Activated CD8-positive, alpha-beta T cell treated with anti-CD3 and anti-CD28 coated beads for 36 hours (primary cell): ENCODE data around the gene ZBTB45. TPM values are rescaled to one million over a fixed set of nuclear protein-coding genes. Genes with fewer than 3 reads are reported as not detected.
A peak's percentile ranks its signal among the peaks of the same experiment; 100 is the strongest.

Source experiments
- ATAC-seq: fragments of 200-7000 bp; cut with Tn5 transposase; one replicate; pipeline ENCODE4 v1.10.0; 2021; ENCODE audit warnings: mild to moderate bottlenecking, moderate library complexity
- CTCF ChIA-PET: fragments of 350-600 bp; sonication (Branson Sonifier 250); formaldehyde crosslinking; loops from one replicate; lab custom pipeline; 2021; ENCODE audit warnings: antibody characterized with exemption; lab: Charles Lee
- POLR2A ChIA-PET: fragments of 350-600 bp; sonication (Branson Sonifier 250); formaldehyde crosslinking; loops from one replicate; lab custom pipeline; 2021; ENCODE audit warnings: antibody characterized with exemption; lab: Charles Lee
- DNase-seq: peaks from one replicate; pipeline ENCODE4 v3.0.0-alpha.2; 2020
- H3K27ac Mint-ChIP-seq: one replicate; pipeline ENCODE4 v1.8.0; 2021; ENCODE audit warnings: mild to moderate bottlenecking, mixed read lengths
- H3K27me3 Mint-ChIP-seq: one replicate; pipeline ENCODE4 v1.8.0; 2021; ENCODE audit warnings: mixed read lengths
- H3K36me3 Mint-ChIP-seq: one replicate; pipeline ENCODE4 v1.8.0; 2021; ENCODE audit warnings: low read depth, mixed read lengths
- H3K4me1 Mint-ChIP-seq: one replicate; pipeline ENCODE4 v1.8.0; 2021; ENCODE audit warnings: low read depth, mixed read lengths
- H3K4me3 Mint-ChIP-seq: one replicate; pipeline ENCODE4 v1.8.0; 2021; ENCODE audit warnings: mild to moderate bottlenecking, moderate library complexity, mixed read lengths
- H3K9me3 Mint-ChIP-seq: one replicate; pipeline ENCODE4 v1.8.0; 2021; ENCODE audit warnings: mixed read lengths
- CTCF ChIP-seq: fragments of 200-600 bp; IDR thresholded peaks from one replicate; pipeline ENCODE4 v1.8.0; 2022; ENCODE audit warnings: antibody characterized with exemption, mild to moderate bottlenecking
- intact Hi-C: fragments of 100-400 bp; cut with micrococcal nuclease; formaldehyde crosslinking; loops from one replicate; pipeline ENCODE4 v1.10.0; 2022
- total RNA-seq, 2 experiments: library from RNA; stranded (reverse); gene quantifications; one replicate each; pipeline ENCODE4 v1.2.3, GENCODE V29; 2021

The ZBTB45 gene
- total RNA-seq, 2 experiments from 2014 or later: 7.4 to 7.9 TPM

DNA sequence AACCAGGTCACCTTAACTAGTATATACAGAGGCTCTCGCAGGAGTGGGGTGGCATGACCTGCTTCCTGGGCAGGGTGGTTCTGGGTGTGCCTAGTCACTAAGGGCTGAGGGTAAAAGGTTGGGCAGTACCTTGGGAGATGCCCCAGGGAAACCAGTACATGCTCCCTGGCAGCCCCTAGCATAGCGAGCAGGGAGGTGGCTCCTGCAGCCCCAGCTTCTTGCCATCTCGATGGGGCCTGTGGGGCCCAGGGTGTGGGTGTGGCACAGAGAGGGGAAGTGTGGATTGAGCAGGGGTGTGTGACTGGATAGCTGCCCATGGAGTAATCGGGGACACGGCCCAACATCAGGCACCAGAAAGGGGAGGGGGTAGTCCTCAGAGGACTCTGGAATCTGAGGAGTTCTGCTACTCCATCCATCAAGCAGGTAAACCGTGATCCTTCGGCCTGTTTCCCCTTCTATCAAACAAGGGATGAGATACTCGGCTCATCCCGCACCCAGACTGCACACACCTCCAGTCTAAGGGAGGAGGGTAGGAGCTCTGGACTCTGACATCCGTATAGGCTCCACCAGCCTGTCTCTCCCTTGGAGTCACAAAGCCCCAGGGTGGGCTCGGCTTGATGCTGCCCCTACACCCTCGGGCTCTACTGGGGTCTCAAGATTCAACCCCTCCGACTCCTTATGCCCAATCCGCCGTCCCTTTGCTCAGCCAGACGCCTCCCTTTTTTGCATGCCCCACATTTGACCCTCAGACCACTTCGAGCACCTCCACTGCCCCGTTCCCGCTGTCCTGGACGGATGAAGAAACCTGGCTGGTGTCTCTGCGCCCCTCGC lies 1.1 kb downstream of the ZBTB45 start:
- intact Hi-C loops: no loop called here
- ChIA-PET POLR2A (interaction anchor here (0.5 to 10.2 kb wide), 20 partner anchors 9 to 336 kb away, joined by 3 to 164 read pairs (median 7); partner anchors contain the start of genes CHMP2A, ERVK3-1, RPS5 and TRIM28), CTCF (interaction anchor here (0.6 to 5.5 kb wide), 22 partner anchors 10 to 300 kb away, joined by 3 to 131 read pairs (median 4); partner anchors contain the start of genes CHMP2A, ERVK3-1, TRIM28 and UBE2M)
- Mint-ChIP-seq H3K27me3 (no peaks in the 10 kb centered on the region), H3K4me3 (peak overlapping the region; percentile 88), H3K4me1 (peaks cover 40% of the 10 kb centered on the region), H3K36me3 (peaks cover 20% of the 10 kb centered on the region), H3K9me3 (no peaks in the 10 kb centered on the region), H3K27ac (peak overlapping the region; percentile 96)
- DNase-seq: peak; percentile 42
- ATAC-seq: no peak
- no peak for TF ChIP-seq CTCF

- no peak overlapping the region for H3K27ac Mint-ChIP-seq
- peaks cover 20% of the 10 kb centered on the region for H3K36me3 Mint-ChIP-seq
- ATAC-seq (no peak), DNase-seq (no peak)
- TF ChIP-seq CTCF: peak; percentile 30
- H3K4me1 Mint-ChIP-seq: peaks cover 40% of the 10 kb centered on the region
- H3K4me3 Mint-ChIP-seq: peak overlapping the region; percentile 88
- intact Hi-C loops: no loop called here
- CTCF ChIA-PET: interaction anchor here (0.8 to 5.5 kb wide), 3 partner anchors 15 to 61 kb away, joined by 3 to 131 read pairs (median 3); no protein-coding TSS in a partner anchor
- POLR2A ChIA-PET: interaction anchor here (1.1 to 10.2 kb wide), 5 partner anchors 16 to 109 kb away, joined by 3 to 164 read pairs (median 19); partner anchors contain the start of genes CHMP2A, TRIM28 and ZNF584
- H3K27me3 Mint-ChIP-seq: no peaks in the 10 kb centered on the region
- no peaks in the 10 kb centered on the region for H3K9me3 Mint-ChIP-seq
Observed at GRCh38 chr19:58516964-58517833, 2.4 kb downstream of the ZBTB45 start.

GRCh38 chr19:58516246-58516836 lies 3.3 kb downstream of the ZBTB45 start:
- TF ChIP-seq CTCF: no peak
- intact Hi-C loops: no loop called here
- Mint-ChIP-seq H3K4me1 (peaks cover 39% of the 10 kb centered on the region), H3K9me3 (no peaks in the 10 kb centered on the region), H3K4me3 (peak overlapping the region; percentile 88), H3K27ac (no peak overlapping the region), H3K27me3 (no peaks in the 10 kb centered on the region), H3K36me3 (peaks cover 20% of the 10 kb centered on the region)
- ATAC-seq (no peak), DNase-seq (no peak)
- ChIA-PET CTCF (interaction anchor here (1.6 kb wide), 1 partner anchor 65 kb away, joined by 4 read pairs; no protein-coding TSS in a partner anchor), POLR2A (interaction anchor here (1.1 to 10.2 kb wide), 2 partner anchors 33 to 108 kb away, joined by 3 to 164 read pairs; partner anchors contain the start of genes CHMP2A, TRIM28 and ZNF584)

GRCh38 chr19:58515259-58515658 lies 4.4 kb downstream of the ZBTB45 start:
- TF ChIP-seq CTCF: no peak
- Mint-ChIP-seq H3K9me3 (no peaks in the 10 kb centered on the region), H3K36me3 (peaks cover 20% of the 10 kb centered on the region), H3K27ac (peak overlapping the region; percentile 56), H3K27me3 (no peaks in the 10 kb centered on the region), H3K4me3 (peak overlapping the region; percentile 88), H3K4me1 (peaks cover 35% of the 10 kb centered on the region)
- no peak for DNase-seq
- intact Hi-C loops: no loop called here
- ChIA-PET POLR2A (interaction anchor here (10.2 kb wide), 1 partner anchor 34 kb away, joined by 164 read pairs; the partner anchor contains the start of genes CHMP2A and TRIM28), CTCF (interaction anchor here (1.6 kb wide), 1 partner anchor 66 kb away, joined by 4 read pairs; no protein-coding TSS in a partner anchor)
- no peak for ATAC-seq
